Smooth muscle cell (in vitro differentiated cells): ENCODE measurements around the gene PRND. TPM values are rescaled to one million over a fixed set of nuclear protein-coding genes. Genes with fewer than 3 reads are reported as not detected.
"Not testable (repeated sequence)": the region's sequence is repeated elsewhere in the genome, so short reads cannot be mapped to it uniquely, and the experiment has no call there.

ENCODE experiments used
- DNase-seq: peaks from one replicate; lab custom pipeline; 2025; ENCODE audit not compliant: unreplicated experiment; lab: John Stamatoyannopoulos, UW
- H2AFZ ChIP-seq: fragments of 200-600 bp; sonication (generic); 2 replicates; pipeline ENCODE4 v1.6.0; 2016; ENCODE audit warnings: antibody characterized with exemption, low read depth, mild to moderate bottlenecking
- H3F3A ChIP-seq: fragments of 200-600 bp; sonication (generic); 2 replicates; pipeline ENCODE4 v1.6.0; 2017; ENCODE audit warnings: antibody characterized with exemption, low read depth
- H3K27ac ChIP-seq: fragments of 200-600 bp; sonication (generic); 2 replicates; pipeline ENCODE4 v1.5.1; 2016; ENCODE audit warnings: low read depth, mild to moderate bottlenecking
- H3K27me3 ChIP-seq: fragments of 200-600 bp; sonication (generic); 2 replicates; pipeline ENCODE4 v1.6.1; 2016; ENCODE audit warnings: low read depth, mild to moderate bottlenecking
- H3K36me3 ChIP-seq: fragments of 200-600 bp; sonication (generic); 2 replicates; pipeline ENCODE4 v1.5.1; 2016; ENCODE audit warnings: low read depth
- H3K4me1 ChIP-seq: fragments of 200-600 bp; sonication (generic); 2 replicates; pipeline ENCODE4 v1.5.1; 2016; ENCODE audit warnings: low read depth
- H3K4me2 ChIP-seq: fragments of 200-600 bp; sonication (generic); 2 replicates; pipeline ENCODE4 v1.6.0; 2016; ENCODE audit warnings: mild to moderate bottlenecking
- H3K4me3 ChIP-seq: fragments of 200-600 bp; sonication (generic); 2 replicates; pipeline ENCODE4 v1.5.1; 2016; ENCODE audit warnings: mild to moderate bottlenecking
- H3K79me2 ChIP-seq: fragments of 200-600 bp; sonication (generic); 2 replicates; pipeline ENCODE4 v1.6.0; 2016; ENCODE audit warnings: low read depth, mild to moderate bottlenecking
- H3K9ac ChIP-seq: fragments of 200-600 bp; sonication (generic); 2 replicates; pipeline ENCODE4 v1.6.0; 2016; ENCODE audit warnings: low read depth
- H3K9me3 ChIP-seq: fragments of 200-600 bp; sonication (generic); replicated peaks from 2 replicates; pipeline ENCODE4 v1.5.1; 2016; ENCODE audit warnings: low read depth
- H4K20me1 ChIP-seq: fragments of 200-600 bp; sonication (generic); 2 replicates; pipeline ENCODE4 v1.6.0; 2016; ENCODE audit warnings: low read depth
- CTCF ChIP-seq: fragments of 200-600 bp; sonication (generic); IDR thresholded peaks from 2 replicates; pipeline ENCODE4 v1.5.1; 2017; ENCODE audit warnings: borderline replicate concordance, mild to moderate bottlenecking, antibody characterized with exemption; ENCODE audit not compliant: insufficient read depth, poor library complexity, severe bottlenecking
- WGBS: methylation state at CpG from one replicate; pipeline ENCODE4 v1.1.7; 2016; ENCODE audit warnings: low lambda C conversion rate; 5-methylcytosine and 5-hydroxymethylcytosine counted together
- polyA plus RNA-seq: library from polyadenylated mRNA; unstranded; fragments of >200 nt; fragmentation: Nextera tagmentation; extraction: Ambion mirVana; gene quantifications from 2 replicates; pipeline ENCODE4 v1.2.1, GENCODE V29; 2016
- total RNA-seq: library from RNA; depleted of rRNA; stranded (reverse); fragments of >200 nt; gene quantifications from 2 replicates; pipeline ENCODE4 v1.2.3, GENCODE V29; 2014

Gene PRND
- total and polyA plus RNA-seq, 2 experiments from 2014 or later = not detected

- Histone ChIP-seq H3K36me3 (no peaks in the 10 kb centered on the region), H4K20me1 (no peaks in the 10 kb centered on the region), H3K9me3 (no peaks in the 10 kb centered on the region), H3K4me2 (no peak overlapping the region), H3K79me2 (no peaks in the 10 kb centered on the region), H3K27ac (no peak overlapping the region), H3K4me1 (peaks cover 16% of the 10 kb centered on the region), H3K27me3 (peaks cover 37% of the 10 kb centered on the region), H3K9ac (no peak overlapping the region), H3K4me3 (no peak overlapping the region), H3F3A (no peaks in the 10 kb centered on the region), H2AFZ (no peak overlapping the region)
- no peak for TF ChIP-seq CTCF
- DNase-seq = no peak
- 83% methylated on average over 4 of the region's 4 CpGs for WGBS
These were observed 1.3 kb downstream of the PRND start for GRCh38 chr20:4722993-4723392.

GRCh38 chr20:4723553-4723952 lies 1.8 kb downstream of the PRND start:
- H2AFZ ChIP-seq, H3K79me2 ChIP-seq, H4K20me1 ChIP-seq, H3K4me2 ChIP-seq, DNase-seq, H3K36me3 ChIP-seq, H3K9ac ChIP-seq, H3K9me3 ChIP-seq, H3K27ac ChIP-seq, H3K4me3 ChIP-seq, H3F3A ChIP-seq: not testable (repeated sequence)
- WGBS = 92% methylated on average over 4 of the region's 4 CpGs
- peaks cover 16% of the 10 kb centered on the region for H3K4me1 ChIP-seq
- peaks cover 39% of the 10 kb centered on the region for H3K27me3 ChIP-seq

GRCh38 chr20:4724459-4725262 lies 3.0 kb downstream of the PRND start:
- no peak for TF ChIP-seq CTCF
- DNase-seq = no peak
- Histone ChIP-seq H3K27ac (no peak overlapping the region), H3K9ac (no peak overlapping the region), H3K4me3 (no peak overlapping the region), H3K27me3 (peaks cover 50% of the 10 kb centered on the region), H3K36me3 (no peaks in the 10 kb centered on the region), H4K20me1 (no peaks in the 10 kb centered on the region), H3F3A (no peaks in the 10 kb centered on the region), H3K79me2 (no peaks in the 10 kb centered on the region), H3K4me2 (no peak overlapping the region), H3K4me1 (peaks cover 13% of the 10 kb centered on the region), H2AFZ (no peak overlapping the region), H3K9me3 (no peaks in the 10 kb centered on the region)
- 92% methylated on average over 34 of the region's 34 CpGs for WGBS

GRCh38 chr20:4725263-4725550 lies 3.5 kb downstream of the PRND start:
- H3K36me3 ChIP-seq = no peaks in the 10 kb centered on the region
- peaks cover 7% of the 10 kb centered on the region for H3K4me1 ChIP-seq
- WGBS = 92% methylated on average over 4 of the region's 4 CpGs
- H3K27me3 ChIP-seq = peaks cover 52% of the 10 kb centered on the region
- no peaks in the 10 kb centered on the region for H4K20me1 ChIP-seq
- no peaks in the 10 kb centered on the region for H3K9me3 ChIP-seq
- H3F3A ChIP-seq = no peaks in the 10 kb centered on the region
- no peaks in the 10 kb centered on the region for H3K79me2 ChIP-seq
- H3K4me3 ChIP-seq = no peak overlapping the region
- H3K9ac ChIP-seq = no peak overlapping the region
- H3K27ac ChIP-seq = no peak overlapping the region
- no peak for TF ChIP-seq CTCF
- H3K4me2 ChIP-seq = no peak overlapping the region
- no peak for DNase-seq
- H2AFZ ChIP-seq = no peak overlapping the region
